Fibroblast of villous mesenchyme (primary cell): Measurements from ENCODE around the gene YWHAE. TPM values are rescaled to one million over a fixed set of nuclear protein-coding genes. Genes with fewer than 3 reads are reported as not detected.

Experiments used
- DNase-seq: peaks from one replicate; pipeline ENCODE4 v3.0.0-alpha.2; 2010; ENCODE audit warnings: low read depth
- H3K4me3 ChIP-seq: 2 replicates; pipeline ENCODE4 v1.5.1; 2011; ENCODE audit warnings: low read depth, mild to moderate bottlenecking, low read length
- CTCF ChIP-seq: IDR thresholded peaks from 2 replicates; pipeline ENCODE4 v1.5.1; 2012; ENCODE audit warnings: low read depth, mild to moderate bottlenecking, low read length; ENCODE audit not compliant: insufficient read depth
- total RNA-seq: library from RNA; depleted of rRNA; stranded (reverse); fragments of >200 nt; gene quantifications from 2 replicates; pipeline ENCODE4 v1.2.3, GENCODE V29; 2012

YWHAE gene
- total RNA-seq, 1 donor = 562 TPM

DNA sequence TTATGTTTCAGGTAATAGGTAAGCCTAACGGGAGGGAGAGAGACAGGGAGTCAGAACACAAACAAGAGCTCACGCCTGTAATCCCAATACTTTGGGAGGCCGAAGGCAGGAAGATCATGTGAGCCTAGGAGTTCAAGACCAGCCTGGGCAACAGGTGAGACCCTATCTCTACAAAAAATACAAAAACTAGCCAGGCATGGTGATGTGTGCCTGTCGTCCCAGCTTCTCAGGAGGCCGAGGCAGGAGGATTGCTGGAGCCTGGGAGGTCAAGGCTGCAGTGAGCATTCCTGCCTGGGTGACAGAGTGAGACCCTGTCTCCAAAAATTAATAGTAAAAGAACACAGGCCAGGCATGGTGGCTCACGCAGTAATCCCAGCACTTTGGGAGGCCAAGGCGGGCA, 27.4 kb downstream of the YWHAE start:
- DNase-seq = no peak
- TF ChIP-seq CTCF = no peak
- H3K4me3 ChIP-seq = no peak overlapping the region

DNA sequence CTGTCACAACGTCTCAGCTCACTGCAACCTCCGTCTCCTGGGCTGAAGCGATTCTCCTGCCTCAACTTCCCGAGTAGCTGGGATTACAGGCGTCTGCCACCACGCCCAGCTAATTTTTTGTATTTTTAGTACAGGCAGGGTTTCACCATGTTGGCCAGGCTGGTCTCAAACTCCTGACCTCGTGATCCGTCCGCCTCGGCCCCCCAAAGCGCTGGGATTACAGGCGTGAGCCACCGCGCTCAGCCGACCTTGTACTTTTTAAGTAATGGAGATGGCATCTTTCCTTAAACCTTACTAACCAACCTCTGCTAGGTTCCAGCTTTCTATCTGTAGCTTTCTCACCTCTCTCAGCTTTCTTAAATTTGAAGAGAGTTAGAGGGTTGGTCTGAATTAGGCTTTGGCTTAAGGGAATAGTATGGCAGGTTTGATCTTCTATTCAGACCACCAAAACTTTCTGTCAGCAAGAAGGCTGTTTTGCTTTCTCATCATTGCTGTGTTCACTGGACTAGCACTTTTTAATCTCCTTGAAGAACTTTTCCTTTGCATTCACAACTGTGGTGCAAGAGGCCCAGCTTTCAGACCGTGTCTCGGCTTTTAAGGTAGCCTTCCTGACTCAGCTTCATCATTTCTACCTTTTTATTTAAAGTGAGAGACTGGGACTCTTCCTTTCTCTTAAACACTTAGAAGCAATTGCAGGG, 28.0 kb downstream of the YWHAE start:
- no peak for DNase-seq
- no peak overlapping the region for H3K4me3 ChIP-seq
- TF ChIP-seq CTCF = no peak

DNA sequence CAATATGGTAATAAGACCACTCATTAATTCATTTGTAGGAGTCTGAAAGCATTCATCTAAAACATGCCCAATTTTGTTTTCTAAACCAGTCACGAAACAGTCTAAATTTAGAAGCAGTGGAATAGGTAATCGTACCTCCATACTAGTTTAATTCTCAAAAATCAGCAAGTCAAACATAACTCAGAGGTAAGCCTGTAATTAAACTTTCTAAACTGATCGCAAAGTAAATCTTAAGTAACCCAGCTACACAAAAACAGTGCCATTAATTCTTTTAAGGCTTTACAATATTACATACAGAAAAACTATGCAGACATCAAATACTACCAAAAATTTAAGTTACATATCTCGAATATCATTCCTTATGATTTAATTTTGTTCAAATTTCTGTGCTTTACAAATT, 31.4 kb downstream of the YWHAE start:
- no peak for TF ChIP-seq CTCF
- DNase-seq = no peak
- H3K4me3 ChIP-seq = no peak overlapping the region

- H3K4me3 ChIP-seq = no peak overlapping the region
- DNase-seq = no peak
- TF ChIP-seq CTCF = no peak
These were observed 32.7 kb downstream of the YWHAE start for GRCh38 chr17:1367351-1367745.

DNA sequence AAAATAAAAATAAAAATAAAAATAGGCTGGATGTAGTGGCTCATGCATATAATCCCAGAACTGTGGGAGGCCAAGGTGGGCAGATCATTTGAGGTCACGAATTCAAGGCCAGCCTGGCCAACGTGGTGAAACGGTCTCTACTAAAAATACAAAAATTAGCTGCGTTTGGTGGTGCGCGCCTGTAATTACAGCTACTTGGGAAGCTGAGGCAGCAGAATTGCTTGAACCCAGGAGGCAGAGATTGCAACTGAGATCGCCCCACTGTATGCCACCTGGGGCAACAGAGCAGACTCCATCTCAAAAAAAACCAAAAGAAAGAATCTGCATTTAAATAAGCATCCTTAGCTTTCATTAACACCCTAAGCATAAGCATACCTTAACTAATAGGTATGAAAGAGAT, 33.8 kb downstream of the YWHAE start:
- no peak for TF ChIP-seq CTCF
- DNase-seq = no peak
- no peak overlapping the region for H3K4me3 ChIP-seq

- peak; percentile 89 for TF ChIP-seq CTCF
- DNase-seq = peak; percentile 88
- no peak overlapping the region for H3K4me3 ChIP-seq
These were observed 34.5 kb downstream of the YWHAE start for GRCh38 chr17:1365445-1366039.
